ENCODE data around the gene PAFAH2.

Gene PAFAH2

GRCh38 chr1:25997828-25998761 is at the start of gene PAFAH2:
PAFAH2 (minus strand) TSS chr1:25998063; CDS start chr1:25990816, 7,247 bp downstream.
- peak; percentile 99 for DNase-seq (ENCODE audit: low spot score)

- DNase-seq (ENCODE audit: low spot score), result no peak
These were observed 49.5 kb upstream of the PAFAH2 start for GRCh38 chr1:26047278-26047874.

GRCh38 chr1:26046246-26047095 is 48.6 kb upstream of the PAFAH2 start:
- DNase-seq (ENCODE audit: low spot score), result no peak

GRCh38 chr1:26045722-26046245 is 47.9 kb upstream of the PAFAH2 start, which contains the start of gene SLC30A2:
SLC30A2 (minus strand) TSS chr1:26046118; CDS start chr1:26045896, 222 bp downstream.
- DNase-seq (ENCODE audit: low spot score), result no peak

- DNase-seq (ENCODE audit: low spot score), result no peak
These were observed 47.3 kb upstream of the PAFAH2 start for GRCh38 chr1:26044971-26045721.

GRCh38 chr1:26044414-26044813 is 46.6 kb upstream of the PAFAH2 start:
- DNase-seq (ENCODE audit: low spot score), result no peak

GRCh38 chr1:26043765-26044164 is 45.9 kb upstream of the PAFAH2 start:
- no peak for DNase-seq (ENCODE audit: low spot score)

- no peak for DNase-seq (ENCODE audit: low spot score)
These were observed 44.1 kb upstream of the PAFAH2 start for GRCh38 chr1:26041978-26042377.

GRCh38 chr1:26041401-26041800 is 43.5 kb upstream of the PAFAH2 start:
- no peak for DNase-seq (ENCODE audit: low spot score)

- no peak for DNase-seq (ENCODE audit: low spot score)
These were observed 41.0 kb upstream of the PAFAH2 start for GRCh38 chr1:26038904-26039303.

GRCh38 chr1:26038477-26038876 is 40.6 kb upstream of the PAFAH2 start:
- DNase-seq (ENCODE audit: low spot score), result no peak

- no peak for DNase-seq (ENCODE audit: low spot score)
These were observed 40.0 kb upstream of the PAFAH2 start for GRCh38 chr1:26037904-26038303.

- DNase-seq (ENCODE audit: low spot score), result no peak
These were observed 39.0 kb upstream of the PAFAH2 start for GRCh38 chr1:26036756-26037281.

- DNase-seq (ENCODE audit: low spot score), result peak; percentile 81
These were observed 38.3 kb upstream of the PAFAH2 start for GRCh38 chr1:26035959-26036755.

- peak; percentile 91 for DNase-seq (ENCODE audit: low spot score)
These were observed 37.5 kb upstream of the PAFAH2 start for GRCh38 chr1:26035203-26035958.

- DNase-seq (ENCODE audit: low spot score), result no peak
These were observed 36.8 kb upstream of the PAFAH2 start for GRCh38 chr1:26034504-26035202.

GRCh38 chr1:26032656-26033357 is 34.9 kb upstream of the PAFAH2 start:
- DNase-seq (ENCODE audit: low spot score), result no peak

GRCh38 chr1:26031611-26032220 is 33.9 kb upstream of the PAFAH2 start:
- no peak for DNase-seq (ENCODE audit: low spot score)

Measured in hematopoietic multipotent progenitor cell treated with erythropoietin and hydrocortisone succinate and interleukin-3 and kit ligand, for 17 days (in vitro differentiated cells).